Measurements from ENCODE around the gene SUGCT. TPM values are rescaled to one million over a fixed set of nuclear protein-coding genes. Genes with fewer than 3 reads are reported as not detected.
A peak's percentile ranks its signal among the peaks of the same experiment; 100 is the strongest.

Gene SUGCT
- polyA plus RNA-seq, 1 of the 3 experiments (the other 2 are of a cell fraction), result 53.7 TPM

DNA sequence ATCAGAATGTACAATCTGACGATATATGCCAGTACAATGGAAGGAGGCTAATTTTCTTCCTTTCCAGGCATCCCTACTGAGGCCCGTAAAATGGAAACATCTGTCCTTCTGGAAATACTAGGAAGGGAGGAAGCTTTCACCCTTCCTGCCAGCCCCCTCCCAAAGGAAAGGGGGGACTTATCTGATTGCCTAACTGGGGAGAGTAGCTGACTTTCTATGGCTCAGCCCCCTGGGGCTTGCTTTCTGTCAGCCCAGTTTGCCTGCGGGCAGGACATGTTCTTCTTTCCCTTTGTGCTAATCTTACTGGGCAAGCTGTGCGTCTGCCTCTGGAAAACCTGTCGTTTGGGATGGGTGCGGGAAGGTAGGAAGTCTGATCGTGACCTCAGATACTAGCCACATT is 508.9 kb downstream of the SUGCT start (continued):
- TF ChIP-seq, protein P1, sequence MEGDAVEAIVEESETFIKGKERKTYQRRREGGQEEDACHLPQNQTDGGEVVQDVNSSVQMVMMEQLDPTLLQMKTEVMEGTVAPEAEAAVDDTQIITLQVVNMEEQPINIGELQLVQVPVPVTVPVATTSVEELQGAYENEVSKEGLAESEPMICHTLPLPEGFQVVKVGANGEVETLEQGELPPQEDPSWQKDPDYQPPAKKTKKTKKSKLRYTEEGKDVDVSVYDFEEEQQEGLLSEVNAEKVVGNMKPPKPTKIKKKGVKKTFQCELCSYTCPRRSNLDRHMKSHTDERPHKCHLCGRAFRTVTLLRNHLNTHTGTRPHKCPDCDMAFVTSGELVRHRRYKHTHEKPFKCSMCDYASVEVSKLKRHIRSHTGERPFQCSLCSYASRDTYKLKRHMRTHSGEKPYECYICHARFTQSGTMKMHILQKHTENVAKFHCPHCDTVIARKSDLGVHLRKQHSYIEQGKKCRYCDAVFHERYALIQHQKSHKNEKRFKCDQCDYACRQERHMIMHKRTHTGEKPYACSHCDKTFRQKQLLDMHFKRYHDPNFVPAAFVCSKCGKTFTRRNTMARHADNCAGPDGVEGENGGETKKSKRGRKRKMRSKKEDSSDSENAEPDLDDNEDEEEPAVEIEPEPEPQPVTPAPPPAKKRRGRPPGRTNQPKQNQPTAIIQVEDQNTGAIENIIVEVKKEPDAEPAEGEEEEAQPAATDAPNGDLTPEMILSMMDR (IDR thresholded peaks at IDR 0.05), result no peak
- TF ChIP-seq GATA2 (CRISPR knock-in tag; IDR thresholded peaks at IDR 0.05), result peak; percentile 97

DNA sequence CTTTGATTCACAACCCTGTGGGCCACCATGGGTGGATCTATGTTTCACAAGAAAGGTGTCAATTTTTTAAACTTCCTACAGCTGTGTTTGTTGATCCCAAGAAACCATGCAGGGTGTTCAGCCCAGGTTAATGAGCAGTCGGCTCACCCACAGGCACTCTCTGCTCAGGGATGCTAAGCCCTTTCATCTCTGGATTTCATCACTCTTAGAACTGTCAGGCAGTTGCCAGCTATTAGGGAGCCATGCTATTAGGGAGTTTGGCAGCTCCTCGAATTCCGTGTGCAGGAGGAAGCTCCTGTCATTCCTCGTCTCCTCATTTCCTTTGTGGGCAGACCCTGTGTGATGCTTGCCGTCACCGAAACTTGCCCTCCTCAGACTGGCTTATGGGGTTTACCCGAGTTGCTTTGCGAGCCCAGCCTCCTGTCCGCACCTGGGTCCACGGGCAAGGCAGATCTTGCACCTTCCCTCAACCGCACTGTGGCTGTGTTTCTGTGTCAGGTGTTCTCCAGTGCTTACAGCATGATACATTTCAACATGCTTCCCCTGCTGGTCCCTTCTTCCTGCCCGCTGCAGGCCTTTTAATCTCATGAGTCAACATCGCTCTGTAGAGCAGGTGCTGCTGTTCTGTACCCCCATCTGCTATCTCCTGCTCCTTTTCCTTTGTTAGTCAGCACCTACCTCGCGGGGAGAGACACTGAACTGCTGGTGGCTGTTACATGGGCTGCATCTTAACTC is 509.8 kb downstream of the SUGCT start:
- no peak overlapping the region for H3K4me2 ChIP-seq
- peaks cover 2% of the 10 kb centered on the region for H3F3A ChIP-seq (replicated peaks; ENCODE audit: insufficient read depth)
- H3K4me1 ChIP-seq (ENCODE audit: control insufficient read depth in 1 of 2, insufficient read depth in 2 of 2, low read depth in 1 of 2, low read length in 1 of 2), result peaks cover 0 to 34% of the 10 kb centered on the region in 2 experiments; a peak in 2 of 4 replicates
- no peaks in the 10 kb centered on the region for H3K27me3 ChIP-seq (ENCODE audit: insufficient read depth)
- H3K9me3 ChIP-seq, result no peaks in the 10 kb centered on the region
- TF ChIP-seq CHD2 (IDR thresholded peaks at IDR 0.05; ENCODE audit: low read length, partially characterized antibody) (peak; percentile 13), RAD21 (IDR thresholded peaks at IDR 0.05; ENCODE audit: low read length) (no peak; the same call in 1 of the 2 replicates), GATA2 (CRISPR knock-in tag; IDR thresholded peaks at IDR 0.05) (no peak), MXI1 (IDR thresholded peaks at IDR 0.05; ENCODE audit: low read depth, low read length) (peak; percentile 11; the same call in 1 of the 2 replicates), NFIC (IDR thresholded peaks at IDR 0.05; ENCODE audit: borderline replicate concordance) (no peak), TCF12 (IDR thresholded peaks at IDR 0.05) (no peak), RCOR1 (IDR thresholded peaks at IDR 0.05; ENCODE audit: low read length) (peak; percentile 68; the same call in 1 of the 2 replicates)
- TF ChIP-seq, protein P2, sequence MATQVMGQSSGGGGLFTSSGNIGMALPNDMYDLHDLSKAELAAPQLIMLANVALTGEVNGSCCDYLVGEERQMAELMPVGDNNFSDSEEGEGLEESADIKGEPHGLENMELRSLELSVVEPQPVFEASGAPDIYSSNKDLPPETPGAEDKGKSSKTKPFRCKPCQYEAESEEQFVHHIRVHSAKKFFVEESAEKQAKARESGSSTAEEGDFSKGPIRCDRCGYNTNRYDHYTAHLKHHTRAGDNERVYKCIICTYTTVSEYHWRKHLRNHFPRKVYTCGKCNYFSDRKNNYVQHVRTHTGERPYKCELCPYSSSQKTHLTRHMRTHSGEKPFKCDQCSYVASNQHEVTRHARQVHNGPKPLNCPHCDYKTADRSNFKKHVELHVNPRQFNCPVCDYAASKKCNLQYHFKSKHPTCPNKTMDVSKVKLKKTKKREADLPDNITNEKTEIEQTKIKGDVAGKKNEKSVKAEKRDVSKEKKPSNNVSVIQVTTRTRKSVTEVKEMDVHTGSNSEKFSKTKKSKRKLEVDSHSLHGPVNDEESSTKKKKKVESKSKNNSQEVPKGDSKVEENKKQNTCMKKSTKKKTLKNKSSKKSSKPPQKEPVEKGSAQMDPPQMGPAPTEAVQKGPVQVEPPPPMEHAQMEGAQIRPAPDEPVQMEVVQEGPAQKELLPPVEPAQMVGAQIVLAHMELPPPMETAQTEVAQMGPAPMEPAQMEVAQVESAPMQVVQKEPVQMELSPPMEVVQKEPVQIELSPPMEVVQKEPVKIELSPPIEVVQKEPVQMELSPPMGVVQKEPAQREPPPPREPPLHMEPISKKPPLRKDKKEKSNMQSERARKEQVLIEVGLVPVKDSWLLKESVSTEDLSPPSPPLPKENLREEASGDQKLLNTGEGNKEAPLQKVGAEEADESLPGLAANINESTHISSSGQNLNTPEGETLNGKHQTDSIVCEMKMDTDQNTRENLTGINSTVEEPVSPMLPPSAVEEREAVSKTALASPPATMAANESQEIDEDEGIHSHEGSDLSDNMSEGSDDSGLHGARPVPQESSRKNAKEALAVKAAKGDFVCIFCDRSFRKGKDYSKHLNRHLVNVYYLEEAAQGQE (IDR thresholded peaks at IDR 0.05; ENCODE audit: low read depth, low read length), result no peak
- POLR2A ChIA-PET, result no interaction called here
- H3K36me3 ChIP-seq (replicated peaks in 1 of 2; ENCODE audit: control insufficient read depth in 1 of 2, insufficient read depth in 2 of 2, low read length in 1 of 2), result peaks cover 0 to 9% of the 10 kb centered on the region in 2 experiments
- H3K9ac ChIP-seq, result no peak overlapping the region
- WGBS (ENCODE audit: low lambda C conversion rate), result 83% methylated on average over 15 of the region's 15 CpGs
- peak; percentile 41 for DNase-seq
- H4K20me1 ChIP-seq (ENCODE audit: insufficient read depth), result 0 out of 2 replicates have a peak, but pooled peaks cover 5% of the 10 kb centered on the region
- no peak overlapping the region for H3K4me3 ChIP-seq (ENCODE audit: low read depth in 2 of 2, low read length in 1 of 2)
- peak overlapping the region in 1 of 2 experiments; percentile 87; a peak in 2 of 4 replicates for H3K27ac ChIP-seq (ENCODE audit: low read depth in 2 of 2, low read length in 1 of 2)
- CTCF ChIA-PET, result interaction anchor here (0.9 to 2.2 kb wide), 9 partner anchors 9 to 1060 kb away, joined by 3 to 9 read pairs (median 4); no protein-coding TSS in a partner anchor
- H3K9me2 ChIP-seq, result no peaks in the 10 kb centered on the region
- H2AFZ ChIP-seq (ENCODE audit: low read depth), result no peak overlapping the region
- peaks cover 77% of the 10 kb centered on the region for H3K79me2 ChIP-seq (ENCODE audit: insufficient read depth)

Measured in SK-N-SH (cell line).